K562 treated with DMSO at 1 percent for 24 hours (cell line): Measurements from ENCODE around the gene SSBP2. TPM values are rescaled to one million over a fixed set of nuclear protein-coding genes. Genes with fewer than 3 reads are reported as not detected.

Experiments
- total RNA-seq: library from RNA; unstranded; fragments of 300-600 nt; gene quantifications from 2 replicates; pipeline ENCODE4 v1.2.3, GENCODE V29; 2022; ENCODE audit warnings: low read depth; ENCODE audit not compliant: insufficient read depth

Gene SSBP2
- total RNA-seq, result 38.1 and 43.7 TPM in 2 replicates

GRCh38 chr5:81751009-81751835, at the start of gene SSBP2:
Gene SSBP2 (minus strand): TSS chr5:81751097. CDS start chr5:81751042, 55 bp downstream.

GRCh38 chr5:81393783-81394718, 356.8 kb downstream of the SSBP2 start, which contains the start of gene ACOT12:
Gene ACOT12 (minus strand): TSS chr5:81394134. CDS start chr5:81394114, 20 bp downstream.

Other genes starting within 250 kb of the SSBP2 start
- gene ATG10, start 220.9 kb upstream of the SSBP2 start, total RNA-seq, result 11.5 and 13.9 TPM in 2 replicates